Gastroesophageal sphincter (tissue), 3 donors: Measurements from ENCODE around the gene FKBP1B.

Experiments used
- CTCF ChIP-seq, 4 experiments: fragments of 200-600 bp in 2 of 4; fragments of 450-650 bp in 2 of 4; sonication (generic) in 1 of 4; IDR thresholded peaks; one replicate each; pipeline ENCODE4 v1.5.1; 2017 to 2019; ENCODE audit warnings: antibody characterized with exemption in 4 of 4, mild to moderate bottlenecking in 2 of 4, moderate library complexity in 2 of 4
- EP300 ChIP-seq: sonication (generic); formaldehyde crosslinking; IDR thresholded peaks from one replicate; pipeline ENCODE4 v1.6.1; 2017; ENCODE audit warnings: antibody characterized with exemption, mild to moderate bottlenecking
- POLR2A ChIP-seq, 2 donors: fragments of 450-650 bp; IDR thresholded peaks; one replicate each; pipeline ENCODE4 v1.6.1; 2017; ENCODE audit warnings: antibody characterized with exemption in 2 of 2, mild to moderate bottlenecking in 2 of 2, moderate library complexity in 1 of 2
- POLR2AphosphoS5 ChIP-seq: sonication (generic); formaldehyde crosslinking; IDR thresholded peaks from one replicate; pipeline ENCODE4 v1.6.1; 2017; ENCODE audit warnings: antibody characterized with exemption

DNA sequence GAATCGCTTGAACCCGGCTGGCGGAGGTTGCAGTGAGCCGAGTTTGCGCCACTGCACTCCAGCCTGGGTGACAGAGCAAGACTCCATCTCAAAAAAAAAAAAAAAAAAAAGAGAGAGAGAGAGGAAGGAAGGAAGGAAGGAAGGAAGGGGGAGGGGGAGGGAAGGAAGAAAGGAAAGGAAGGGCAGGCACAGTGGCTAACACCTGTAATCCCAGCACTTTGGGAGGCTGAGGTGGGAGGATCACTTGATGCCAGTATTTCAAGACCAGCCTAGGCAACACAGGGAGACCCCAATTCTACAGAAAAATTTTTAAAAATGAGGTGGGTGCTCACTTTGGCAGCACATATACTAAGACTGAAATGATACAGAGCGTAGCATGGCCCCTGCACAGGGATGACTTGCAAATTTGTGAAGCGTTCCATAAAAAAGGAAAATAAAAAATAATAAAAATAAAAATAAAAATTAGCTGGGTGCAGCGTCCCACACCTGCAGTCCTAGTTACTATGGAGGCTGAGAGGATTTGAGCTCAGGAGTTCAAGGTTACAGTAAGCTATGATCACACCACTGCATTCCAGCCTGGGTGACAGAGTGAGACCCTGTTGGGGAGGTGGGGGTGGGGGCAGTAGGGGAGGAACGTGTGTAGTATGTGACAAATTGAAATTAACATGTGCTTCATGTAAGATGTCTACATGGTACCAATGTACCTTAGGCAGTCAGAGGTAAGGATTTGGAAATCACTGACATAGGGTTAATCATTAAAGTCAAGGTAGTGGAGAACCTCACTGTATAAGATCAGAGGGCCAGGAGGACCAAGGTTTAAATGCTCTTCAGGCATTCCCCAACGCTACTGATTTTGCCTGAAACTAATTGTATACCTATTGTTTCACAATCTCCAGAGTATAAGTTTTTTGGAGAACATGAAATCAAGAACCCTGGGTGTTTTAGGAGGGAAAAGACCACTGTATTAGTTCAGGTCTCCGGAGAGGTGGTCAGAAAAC lies 3.7 kb upstream of the FKBP1B start:
- TF ChIP-seq POLR2A (IDR thresholded peaks at IDR 0.05), result no peak
- TF ChIP-seq CTCF (IDR thresholded peaks at IDR 0.05), result no peak
- TF ChIP-seq EP300, result no peak
- no peak for TF ChIP-seq POLR2AphosphoS5
